Activated T-cell treated with anti-CD3 and anti-CD28 coated beads, Interleukin-2, amount 50 U/mL, for 72 hours (primary cell): ENCODE measurements around the gene TNFRSF19. TPM values are rescaled to one million over a fixed set of nuclear protein-coding genes. Genes with fewer than 3 reads are reported as not detected.
"Not testable (repeated sequence)": the region's sequence is repeated elsewhere in the genome, so short reads cannot be mapped to it uniquely, and the experiment has no call there.

Source experiments
- ATAC-seq, 2 donors: fragments of 150-1000 bp; cut with Tn5 transposase; replicated peaks in 1 of 2; 2 replicates each; pipeline ENCODE4 v1.10.0; 2021; ENCODE audit warnings: moderate library complexity in 2 of 2, mild to moderate bottlenecking in 1 of 2
- DNase-seq, 2 donors: peaks; one replicate each; pipeline ENCODE4 v3.0.0; 2021 to 2022; ENCODE audit warnings: mixed read lengths in 1 of 2
- H3K27ac Mint-ChIP-seq: one replicate; pipeline ENCODE4 v1.8.0; 2022; ENCODE audit warnings: mild to moderate bottlenecking, moderate library complexity, mixed read lengths
- H3K27me3 Mint-ChIP-seq: one replicate; pipeline ENCODE4 v1.8.0; 2022; ENCODE audit warnings: low read depth, mixed read lengths
- H3K36me3 Mint-ChIP-seq, 2 donors: one replicate each; pipeline ENCODE4 v1.8.0; 2022; ENCODE audit warnings: mixed read lengths in 2 of 2, mild to moderate bottlenecking in 1 of 2; ENCODE audit not compliant: insufficient read depth in 2 of 2
- H3K4me1 Mint-ChIP-seq: one replicate; pipeline ENCODE4 v1.8.0; 2022; ENCODE audit warnings: low read depth, mixed read lengths
- H3K4me3 Mint-ChIP-seq, 2 donors: one replicate each; pipeline ENCODE4 v1.8.0; 2022; ENCODE audit warnings: mild to moderate bottlenecking in 2 of 2, mixed read lengths in 2 of 2, moderate library complexity in 2 of 2
- H3K9me3 Mint-ChIP-seq, 2 donors: one replicate each; pipeline ENCODE4 v1.8.0; 2022; ENCODE audit warnings: mixed read lengths in 2 of 2
- total RNA-seq, 2 donors: library from RNA; stranded (reverse); gene quantifications; one replicate each; pipeline ENCODE4 v1.2.3, GENCODE V29; 2022

Gene TNFRSF19
- total RNA-seq, 2 donors from 2014 or later = 0.07 TPM; not detected in 1

- Mint-ChIP-seq H3K4me3 (no peak overlapping the region), H3K36me3 (no peaks in the 10 kb centered on the region), H3K4me1 (no peaks in the 10 kb centered on the region), H3K27ac (no peak overlapping the region), H3K27me3 (peaks cover 9% of the 10 kb centered on the region), H3K9me3 (no peaks in the 10 kb centered on the region)
- no peak for DNase-seq
- no peak for ATAC-seq
These were observed 97.5 kb downstream of the TNFRSF19 start for GRCh38 chr13:23667750-23668149.

GRCh38 chr13:23668562-23668961 lies 98.3 kb downstream of the TNFRSF19 start:
- no peak overlapping the region for H3K4me3 Mint-ChIP-seq
- ATAC-seq = no peak
- H3K9me3 Mint-ChIP-seq = no peaks in the 10 kb centered on the region
- peaks cover 7% of the 10 kb centered on the region for H3K27me3 Mint-ChIP-seq
- no peaks in the 10 kb centered on the region for H3K4me1 Mint-ChIP-seq
- no peak overlapping the region for H3K27ac Mint-ChIP-seq
- H3K36me3 Mint-ChIP-seq = no peaks in the 10 kb centered on the region
- DNase-seq = no peak

- H3K27ac Mint-ChIP-seq = no peak overlapping the region
- peaks cover 13% of the 10 kb centered on the region for H3K4me1 Mint-ChIP-seq
- ATAC-seq = no peak
- DNase-seq = no peak
- peaks cover 12% of the 10 kb centered on the region for H3K27me3 Mint-ChIP-seq
- no peak overlapping the region for H3K4me3 Mint-ChIP-seq
- H3K9me3 Mint-ChIP-seq = no peaks in the 10 kb centered on the region
- H3K36me3 Mint-ChIP-seq = no peaks in the 10 kb centered on the region
These were observed 100.6 kb downstream of the TNFRSF19 start for GRCh38 chr13:23670793-23671192.

- Mint-ChIP-seq H3K27ac (no peak overlapping the region), H3K4me1 (peaks cover 13% of the 10 kb centered on the region), H3K36me3 (no peaks in the 10 kb centered on the region), H3K9me3 (no peaks in the 10 kb centered on the region), H3K4me3 (no peak overlapping the region), H3K27me3 (peaks cover 12% of the 10 kb centered on the region)
- ATAC-seq = no peak
- DNase-seq = no peak
These were observed 101.2 kb downstream of the TNFRSF19 start for GRCh38 chr13:23671377-23671776.

- Mint-ChIP-seq H3K27me3 (peaks cover 12% of the 10 kb centered on the region), H3K9me3 (no peaks in the 10 kb centered on the region), H3K36me3 (no peaks in the 10 kb centered on the region), H3K27ac (no peak overlapping the region), H3K4me3 (no peak overlapping the region), H3K4me1 (peaks cover 13% of the 10 kb centered on the region)
- ATAC-seq (no peak), DNase-seq (no peak)
These were observed 101.7 kb downstream of the TNFRSF19 start for GRCh38 chr13:23671897-23672296.

GRCh38 chr13:23672616-23673015 lies 102.4 kb downstream of the TNFRSF19 start:
- peaks cover 13% of the 10 kb centered on the region for H3K4me1 Mint-ChIP-seq
- ATAC-seq (no peak), DNase-seq (no peak)
- no peak overlapping the region for H3K27ac Mint-ChIP-seq
- no peaks in the 10 kb centered on the region for H3K36me3 Mint-ChIP-seq
- no peaks in the 10 kb centered on the region for H3K9me3 Mint-ChIP-seq
- H3K27me3 Mint-ChIP-seq = peaks cover 12% of the 10 kb centered on the region
- H3K4me3 Mint-ChIP-seq = no peak overlapping the region

GRCh38 chr13:23673354-23673753 lies 103.1 kb downstream of the TNFRSF19 start:
- Mint-ChIP-seq H3K36me3 (no peaks in the 10 kb centered on the region), H3K4me1 (peaks cover 13% of the 10 kb centered on the region), H3K27ac (no peak overlapping the region), H3K9me3 (no peaks in the 10 kb centered on the region), H3K27me3 (peaks cover 12% of the 10 kb centered on the region), H3K4me3 (no peak overlapping the region)
- peak; percentile 22 to 59 for ATAC-seq
- DNase-seq = no peak

GRCh38 chr13:23673867-23674605 lies 103.8 kb downstream of the TNFRSF19 start:
- ATAC-seq = no peak
- Mint-ChIP-seq H3K36me3 (no peaks in the 10 kb centered on the region), H3K4me3 (no peak overlapping the region), H3K27me3 (peaks cover 12% of the 10 kb centered on the region), H3K9me3 (no peaks in the 10 kb centered on the region), H3K4me1 (peaks cover 20% of the 10 kb centered on the region), H3K27ac (no peak overlapping the region)
- no peak for DNase-seq

GRCh38 chr13:23674795-23675640 lies 104.8 kb downstream of the TNFRSF19 start:
- peak; percentile 70 to 81 for ATAC-seq
- H3K4me1 Mint-ChIP-seq = peaks cover 27% of the 10 kb centered on the region

GRCh38 chr13:23677679-23678288 lies 107.6 kb downstream of the TNFRSF19 start:
- not testable (repeated sequence) for H3K9me3 Mint-ChIP-seq, H3K27ac Mint-ChIP-seq, H3K4me3 Mint-ChIP-seq, DNase-seq, ATAC-seq, H3K36me3 Mint-ChIP-seq
- Mint-ChIP-seq H3K4me1 (peaks cover 27% of the 10 kb centered on the region), H3K27me3 (peaks cover 12% of the 10 kb centered on the region)

More at GRCh38 chr13:23674795-23675640, 104.8 kb downstream of the TNFRSF19 start:
- H3K27ac Mint-ChIP-seq = peak overlapping the region; percentile 25
- H3K36me3 Mint-ChIP-seq = no peaks in the 10 kb centered on the region
- H3K4me3 Mint-ChIP-seq = peak overlapping the region in 1 of 2 donors; percentile 32
- peak; percentile 20 to 42 for DNase-seq
- no peaks in the 10 kb centered on the region for H3K9me3 Mint-ChIP-seq
- peaks cover 12% of the 10 kb centered on the region for H3K27me3 Mint-ChIP-seq

- no peak for DNase-seq
- ATAC-seq = no peak
- peaks cover 27% of the 10 kb centered on the region for H3K4me1 Mint-ChIP-seq
- no peak overlapping the region for H3K27ac Mint-ChIP-seq
- peaks cover 0 to 5% of the 10 kb centered on the region in 2 donors for H3K36me3 Mint-ChIP-seq
- peak overlapping the region; percentile 1 to 33 for H3K4me3 Mint-ChIP-seq
- H3K9me3 Mint-ChIP-seq = peaks cover 2 to 3% of the 10 kb centered on the region in 2 donors
- H3K27me3 Mint-ChIP-seq = peaks cover 12% of the 10 kb centered on the region
These were observed 108.6 kb downstream of the TNFRSF19 start for GRCh38 chr13:23678795-23679194.

GRCh38 chr13:23679220-23679619 lies 109.0 kb downstream of the TNFRSF19 start:
- Mint-ChIP-seq H3K4me1 (peaks cover 27% of the 10 kb centered on the region), H3K36me3 (peaks cover 0 to 7% of the 10 kb centered on the region in 2 donors), H3K4me3 (peak overlapping the region; percentile 1 to 33), H3K9me3 (peaks cover 2 to 4% of the 10 kb centered on the region in 2 donors), H3K27ac (no peak overlapping the region), H3K27me3 (peaks cover 12% of the 10 kb centered on the region)
- DNase-seq = peak; percentile 33 to 40
- ATAC-seq = peak; percentile 86 to 92
